A673 (cell line): ENCODE data around the gene SSH2. TPM values are rescaled to one million over a fixed set of nuclear protein-coding genes. Genes with fewer than 3 reads are reported as not detected.

Experiments used
- BruUV-seq: library from RNA; stranded (reverse); fragments of 400-500 nt; replicated peaks from 2 replicates; lab custom pipeline; 2021; lab: Mats Ljungman, UMichigan
- CTCF ChIA-PET: fragments of 300-600 bp; sonication (Branson Sonifier 250); formaldehyde crosslinking; loops from one replicate; lab custom pipeline; 2022; ENCODE audit warnings: antibody characterized with exemption; lab: Charles Lee
- POLR2A ChIA-PET: fragments of 300-600 bp; sonication (Branson Sonifier 250); formaldehyde crosslinking; loops from one replicate; lab custom pipeline; 2022; ENCODE audit warnings: antibody characterized with exemption; ENCODE audit not compliant: low non-redundant PET; lab: Charles Lee
- DNase-seq: peaks from one replicate; pipeline ENCODE4 v3.0.0-alpha.2; 2015; ENCODE audit warnings: low spot score
- H3K27ac ChIP-seq: fragments of 200-600 bp; sonication (generic); 2 replicates; pipeline ENCODE4 v1.5.1; 2016; ENCODE audit warnings: mixed run types, low read depth, mild to moderate bottlenecking, mixed read lengths, antibody characterized with exemption, low read length; ENCODE audit not compliant: poor library complexity, severe bottlenecking
- H3K27me3 ChIP-seq: fragments of 200-600 bp; sonication (generic); replicated peaks from 2 replicates; pipeline ENCODE4 v1.6.1; 2017; ENCODE audit warnings: mixed run types, low read depth, mild to moderate bottlenecking, mixed read lengths, antibody characterized with exemption, low read length; ENCODE audit not compliant: insufficient read depth, poor library complexity
- H3K36me3 ChIP-seq: fragments of 200-600 bp; sonication (generic); 2 replicates; pipeline ENCODE4 v1.6.1; 2016; ENCODE audit warnings: mixed run types, mild to moderate bottlenecking, mixed read lengths, antibody characterized with exemption, low read length; ENCODE audit not compliant: insufficient read depth, poor library complexity, severe bottlenecking
- H3K4me1 ChIP-seq: fragments of 200-600 bp; sonication (generic); 2 replicates; pipeline ENCODE4 v1.6.1; 2017; ENCODE audit warnings: mixed run types, mild to moderate bottlenecking, mixed read lengths, antibody characterized with exemption, low read length; ENCODE audit not compliant: insufficient read depth, poor library complexity, severe bottlenecking
- H3K4me3 ChIP-seq: fragments of 200-600 bp; sonication (generic); 2 replicates; pipeline ENCODE4 v1.5.1; 2016; ENCODE audit warnings: low read depth, mixed run types, mild to moderate bottlenecking, mixed read lengths, low read length; ENCODE audit not compliant: poor library complexity, severe bottlenecking
- H3K9me3 ChIP-seq: fragments of 200-600 bp; sonication (generic); 2 replicates; pipeline ENCODE4 v1.6.1; 2016; ENCODE audit warnings: mixed run types, low read depth, mild to moderate bottlenecking, mixed read lengths, antibody characterized with exemption, low read length; ENCODE audit not compliant: poor library complexity, severe bottlenecking
- CTCF ChIP-seq: fragments of 300-800, 200-600 bp; sonication (generic); conservative IDR thresholded peaks from 2 replicates; pipeline ENCODE4 v1.5.1; 2017; ENCODE audit warnings: low read depth, mild to moderate bottlenecking, antibody characterized with exemption, low read length, moderate library complexity, mixed read lengths
- EZH2 ChIP-seq: fragments of 200-600 bp; sonication (generic); IDR thresholded peaks from 2 replicates; pipeline ENCODE4 v1.6.1; 2017; ENCODE audit warnings: borderline replicate concordance, low read depth, mild to moderate bottlenecking, mixed read lengths, antibody characterized with exemption, low read length; ENCODE audit not compliant: poor library complexity, severe bottlenecking
- intact Hi-C: fragments of 100-400 bp; cut with micrococcal nuclease; formaldehyde crosslinking; loops from one replicate; pipeline ENCODE4 v1.10.0; 2022; ENCODE audit not compliant: unreplicated experiment
- total RNA-seq: library from RNA; stranded (reverse); gene quantifications from 2 replicates; pipeline ENCODE4 v1.2.3, GENCODE V29; 2021

Gene SSH2
- total RNA-seq, 1 experiment from 2014 or later: 75.5 TPM

GRCh38 chr17:29587591-29587990, 342.4 kb downstream of the SSH2 start:
- H3K27me3 ChIP-seq: no peaks in the 10 kb centered on the region
- H3K36me3 ChIP-seq: peaks cover 13% of the 10 kb centered on the region
- no peaks in the 10 kb centered on the region for H3K9me3 ChIP-seq
- ChIA-PET CTCF (interaction anchor here (0.6 kb wide), 1 partner anchor 220 kb away, joined by 3 read pairs; no protein-coding TSS in a partner anchor), POLR2A (no interaction called here)
- peak overlapping the region; percentile 83 for H3K27ac ChIP-seq
- no TSS peak for BruUV-seq
- TF ChIP-seq CTCF (no peak), EZH2 (no peak)
- intact Hi-C loops: no loop called here
- H3K4me1 ChIP-seq: peaks cover 62% of the 10 kb centered on the region
- DNase-seq: no peak
- H3K4me3 ChIP-seq: peak overlapping the region; percentile 97

GRCh38 chr17:29586676-29587469, 343.2 kb downstream of the SSH2 start:
- CTCF ChIA-PET: interaction anchor here (0.6 kb wide), 1 partner anchor 221 kb away, joined by 3 read pairs; no protein-coding TSS in a partner anchor
- POLR2A ChIA-PET: no interaction called here
- Histone ChIP-seq H3K4me1 (peaks cover 55% of the 10 kb centered on the region), H3K36me3 (peaks cover 20% of the 10 kb centered on the region), H3K9me3 (no peaks in the 10 kb centered on the region), H3K27me3 (no peaks in the 10 kb centered on the region), H3K27ac (peak overlapping the region; percentile 83), H3K4me3 (peak overlapping the region; percentile 97)
- intact Hi-C loops: no loop called here
- no TSS peak for BruUV-seq
- no peak for DNase-seq
- no peak for TF ChIP-seq CTCF
- no peak for TF ChIP-seq EZH2

GRCh38 chr17:29585080-29585751, 344.8 kb downstream of the SSH2 start:
- peak overlapping the region; percentile 61 for H3K27ac ChIP-seq
- POLR2A ChIA-PET: no interaction called here
- BruUV-seq: no TSS peak

More at GRCh38 chr17:29585080-29585751, 344.8 kb downstream of the SSH2 start:
- no peak overlapping the region for H3K4me3 ChIP-seq
- intact Hi-C loops: no loop called here
- H3K27me3 ChIP-seq: no peaks in the 10 kb centered on the region
- peaks cover 40% of the 10 kb centered on the region for H3K4me1 ChIP-seq
- H3K36me3 ChIP-seq: peaks cover 34% of the 10 kb centered on the region
- CTCF ChIA-PET: no interaction called here
- H3K9me3 ChIP-seq: no peaks in the 10 kb centered on the region
- TF ChIP-seq CTCF (peak; percentile 44), EZH2 (no peak)
- no peak for DNase-seq
